ENCODE data around the gene TBL1X.
"Not testable (repeated sequence)": the region's sequence is repeated elsewhere in the genome, so short reads cannot be mapped to it uniquely, and the experiment has no call there.

DNA sequence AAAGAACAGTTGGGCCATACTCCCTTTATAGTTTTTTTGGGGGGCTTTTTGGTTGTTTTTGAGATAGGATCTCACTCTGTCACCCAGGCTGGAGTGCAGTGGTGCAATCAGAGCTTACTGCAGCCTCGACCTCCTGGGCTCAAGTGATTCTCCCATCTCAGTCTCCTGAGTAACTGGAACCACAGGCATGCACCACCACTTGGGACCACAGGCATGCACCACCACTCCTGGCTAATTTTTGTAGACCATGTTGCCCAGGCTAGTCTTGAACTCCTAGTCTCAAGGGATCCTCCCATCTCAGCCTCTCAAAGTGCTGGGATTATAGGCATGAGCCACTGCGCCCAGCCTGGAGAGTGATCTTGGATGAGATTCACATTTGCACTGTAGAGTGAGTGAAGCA lies 29.8 kb upstream of the TBL1X start:
- TF ChIP-seq, protein P1, sequence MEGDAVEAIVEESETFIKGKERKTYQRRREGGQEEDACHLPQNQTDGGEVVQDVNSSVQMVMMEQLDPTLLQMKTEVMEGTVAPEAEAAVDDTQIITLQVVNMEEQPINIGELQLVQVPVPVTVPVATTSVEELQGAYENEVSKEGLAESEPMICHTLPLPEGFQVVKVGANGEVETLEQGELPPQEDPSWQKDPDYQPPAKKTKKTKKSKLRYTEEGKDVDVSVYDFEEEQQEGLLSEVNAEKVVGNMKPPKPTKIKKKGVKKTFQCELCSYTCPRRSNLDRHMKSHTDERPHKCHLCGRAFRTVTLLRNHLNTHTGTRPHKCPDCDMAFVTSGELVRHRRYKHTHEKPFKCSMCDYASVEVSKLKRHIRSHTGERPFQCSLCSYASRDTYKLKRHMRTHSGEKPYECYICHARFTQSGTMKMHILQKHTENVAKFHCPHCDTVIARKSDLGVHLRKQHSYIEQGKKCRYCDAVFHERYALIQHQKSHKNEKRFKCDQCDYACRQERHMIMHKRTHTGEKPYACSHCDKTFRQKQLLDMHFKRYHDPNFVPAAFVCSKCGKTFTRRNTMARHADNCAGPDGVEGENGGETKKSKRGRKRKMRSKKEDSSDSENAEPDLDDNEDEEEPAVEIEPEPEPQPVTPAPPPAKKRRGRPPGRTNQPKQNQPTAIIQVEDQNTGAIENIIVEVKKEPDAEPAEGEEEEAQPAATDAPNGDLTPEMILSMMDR (IDR thresholded peaks at IDR 0.05): not testable (repeated sequence)
- not testable (repeated sequence) for TF ChIP-seq POLR2A (IDR thresholded peaks at IDR 0.05)
